SK-N-SH treated with all-trans-retinoic acid at 6 μM for 48 hours (cell line): ENCODE measurements around the gene ENDOV.
"Not testable (repeated sequence)": the region's sequence is repeated elsewhere in the genome, so short reads cannot be mapped to it uniquely, and the experiment has no call there.

Source experiments
- ATAC-seq: fragments of 200-7000 bp; cut with Tn5 transposase; 3 replicates; pipeline ENCODE4 v1.9.1; 2020; ENCODE audit warnings: mild to moderate bottlenecking, moderate library complexity
- ARNTL ChIP-seq: fragments of 450-650 bp; formaldehyde crosslinking; IDR thresholded peaks from 2 replicates; pipeline ENCODE4 v1.5.0; 2020; ENCODE audit warnings: low read depth, mild to moderate bottlenecking, moderate library complexity, borderline replicate concordance
- BACH2 ChIP-seq: fragments of 250-450 bp; sonication (Bioruptor Pico); IDR thresholded peaks from 2 replicates; pipeline ENCODE4 v1.9.0; 2021; ENCODE audit warnings: mild to moderate bottlenecking, borderline replicate concordance
- CREB5 ChIP-seq: fragments of 250-450 bp; sonication (Bioruptor Pico); IDR thresholded peaks from 2 replicates; pipeline ENCODE4 v1.5.1; 2020; ENCODE audit warnings: low read depth, mild to moderate bottlenecking, moderate library complexity
- CSDC2 ChIP-seq: fragments of 250-450 bp; sonication (Bioruptor Pico); IDR thresholded peaks from 2 replicates; pipeline ENCODE4 v1.5.0; 2020; ENCODE audit warnings: mild to moderate bottlenecking, moderate library complexity
- CSRNP3 ChIP-seq: fragments of 250-450 bp; sonication (Bioruptor Pico); IDR thresholded peaks from 2 replicates; pipeline ENCODE4 v1.5.1; 2021; ENCODE audit warnings: mild to moderate bottlenecking, moderate library complexity
- ESRRG ChIP-seq: fragments of 250-450 bp; sonication (Bioruptor Pico); IDR thresholded peaks from 2 replicates; pipeline ENCODE4 v1.6.1; 2021; ENCODE audit warnings: mild to moderate bottlenecking
- GLIS3 ChIP-seq: fragments of 250-450 bp; sonication (Bioruptor Pico); IDR thresholded peaks from 2 replicates; pipeline ENCODE4 v1.5.0; 2020; ENCODE audit warnings: mild to moderate bottlenecking, moderate library complexity
- PATZ1 ChIP-seq: fragments of 250-450 bp; sonication (Bioruptor Pico); IDR thresholded peaks from 2 replicates; pipeline ENCODE4 v1.8.0; 2020; ENCODE audit warnings: mild to moderate bottlenecking, moderate library complexity, borderline replicate concordance
- PPARA ChIP-seq: fragments of 250-450 bp; sonication (Bioruptor Pico); IDR thresholded peaks from 2 replicates; pipeline ENCODE4 v1.5.0; 2020; ENCODE audit warnings: mild to moderate bottlenecking, borderline replicate concordance
- RARB ChIP-seq: fragments of 250-450 bp; sonication (Bioruptor Pico); IDR thresholded peaks from 2 replicates; pipeline ENCODE4 v1.8.0; 2021; ENCODE audit warnings: mild to moderate bottlenecking, moderate library complexity
- SNAI2 ChIP-seq: fragments of 250-450 bp; sonication (Bioruptor Pico); IDR thresholded peaks from 2 replicates; pipeline ENCODE4 v1.5.0; 2020; ENCODE audit warnings: mild to moderate bottlenecking, moderate library complexity
- TOX ChIP-seq: fragments of 250-450 bp; sonication (Bioruptor Pico); IDR thresholded peaks from 2 replicates; pipeline ENCODE4 v1.8.0; 2021; ENCODE audit warnings: mild to moderate bottlenecking, moderate library complexity, borderline replicate concordance
- ZC3H10 ChIP-seq: fragments of 250-450 bp; sonication (Bioruptor Pico); IDR thresholded peaks from 2 replicates; pipeline ENCODE4 v1.5.1; 2021; ENCODE audit warnings: mild to moderate bottlenecking, moderate library complexity
- ZFP3 ChIP-seq: fragments of 250-450 bp; sonication (Bioruptor Pico); IDR thresholded peaks from 2 replicates; pipeline ENCODE4 v1.5.0; 2020; ENCODE audit warnings: mild to moderate bottlenecking, moderate library complexity
- ZFP30 ChIP-seq: fragments of 450-650 bp; formaldehyde crosslinking; IDR thresholded peaks from 2 replicates; pipeline ENCODE4 v1.5.0; 2022; ENCODE audit warnings: mild to moderate bottlenecking, moderate library complexity
- ZNF565 ChIP-seq: fragments of 450-650 bp; formaldehyde crosslinking; conservative IDR thresholded peaks from 2 replicates; pipeline ENCODE4 v1.5.0; 2020; ENCODE audit warnings: low read depth, mild to moderate bottlenecking, moderate library complexity
- ZNF70 ChIP-seq: fragments of 450-650 bp; formaldehyde crosslinking; IDR thresholded peaks from 2 replicates; pipeline ENCODE4 v1.5.0; 2020; ENCODE audit warnings: mild to moderate bottlenecking, moderate library complexity
- ZNF8 ChIP-seq: fragments of 450-650 bp; formaldehyde crosslinking; IDR thresholded peaks from 2 replicates; pipeline ENCODE4 v1.5.0; 2020; ENCODE audit warnings: mild to moderate bottlenecking, moderate library complexity
- TF ChIP-seq, protein P1 (sequence below): fragments of 250-450 bp; sonication (Bioruptor Pico); IDR thresholded peaks from 2 replicates; pipeline ENCODE4 v1.8.0; 2021; ENCODE audit warnings: low read depth, mild to moderate bottlenecking, moderate library complexity, borderline replicate concordance

ENDOV gene

GRCh38 chr17:80397034-80397387, 18.0 kb upstream of the ENDOV start:
- TF ChIP-seq ZNF8 (CRISPR knock-in tag) = no peak
- peak; percentile 25; the same call in 1 of the 3 replicates for ATAC-seq

GRCh38 chr17:80397686-80398085, 17.3 kb upstream of the ENDOV start:
- no peak; the same call in 2 of the 3 replicates for ATAC-seq
- no peak for TF ChIP-seq CREB5 (CRISPR knock-in tag)
- TF ChIP-seq ARNTL (CRISPR knock-in tag) = no peak
- no peak for TF ChIP-seq PATZ1
- TF ChIP-seq CSRNP3 (CRISPR knock-in tag) = no peak
- TF ChIP-seq BACH2 (CRISPR knock-in tag) = no peak
- TF ChIP-seq ESRRG (CRISPR knock-in tag) = no peak
- no peak for TF ChIP-seq RARB
- no peak for TF ChIP-seq CSDC2 (CRISPR knock-in tag)
- no peak for TF ChIP-seq GLIS3 (CRISPR knock-in tag)
- TF ChIP-seq TOX (CRISPR knock-in tag) = no peak
- TF ChIP-seq ZFP30 (CRISPR knock-in tag) = no peak
- TF ChIP-seq ZNF565 (CRISPR knock-in tag) = no peak
- no peak for TF ChIP-seq PPARA
- TF ChIP-seq SNAI2 = no peak
- TF ChIP-seq, protein P1, sequence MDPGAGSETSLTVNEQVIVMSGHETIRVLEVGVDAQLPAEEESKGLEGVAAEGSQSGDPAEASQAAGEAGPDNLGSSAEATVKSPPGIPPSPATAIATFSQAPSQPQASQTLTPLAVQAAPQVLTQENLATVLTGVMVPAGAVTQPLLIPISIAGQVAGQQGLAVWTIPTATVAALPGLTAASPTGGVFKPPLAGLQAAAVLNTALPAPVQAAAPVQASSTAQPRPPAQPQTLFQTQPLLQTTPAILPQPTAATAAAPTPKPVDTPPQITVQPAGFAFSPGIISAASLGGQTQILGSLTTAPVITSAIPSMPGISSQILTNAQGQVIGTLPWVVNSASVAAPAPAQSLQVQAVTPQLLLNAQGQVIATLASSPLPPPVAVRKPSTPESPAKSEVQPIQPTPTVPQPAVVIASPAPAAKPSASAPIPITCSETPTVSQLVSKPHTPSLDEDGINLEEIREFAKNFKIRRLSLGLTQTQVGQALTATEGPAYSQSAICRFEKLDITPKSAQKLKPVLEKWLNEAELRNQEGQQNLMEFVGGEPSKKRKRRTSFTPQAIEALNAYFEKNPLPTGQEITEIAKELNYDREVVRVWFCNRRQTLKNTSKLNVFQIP = no peak
- no peak for TF ChIP-seq ZNF8 (CRISPR knock-in tag)
- TF ChIP-seq ZC3H10 = no peak
- no peak for TF ChIP-seq ZNF70 (CRISPR knock-in tag)
- TF ChIP-seq, all 23 proteins: peak for 0

GRCh38 chr17:80401086-80401485, 13.9 kb upstream of the ENDOV start:
- not testable (repeated sequence) for ATAC-seq

GRCh38 chr17:80402102-80402501, 12.9 kb upstream of the ENDOV start:
- not testable (repeated sequence) for ATAC-seq

DNA sequence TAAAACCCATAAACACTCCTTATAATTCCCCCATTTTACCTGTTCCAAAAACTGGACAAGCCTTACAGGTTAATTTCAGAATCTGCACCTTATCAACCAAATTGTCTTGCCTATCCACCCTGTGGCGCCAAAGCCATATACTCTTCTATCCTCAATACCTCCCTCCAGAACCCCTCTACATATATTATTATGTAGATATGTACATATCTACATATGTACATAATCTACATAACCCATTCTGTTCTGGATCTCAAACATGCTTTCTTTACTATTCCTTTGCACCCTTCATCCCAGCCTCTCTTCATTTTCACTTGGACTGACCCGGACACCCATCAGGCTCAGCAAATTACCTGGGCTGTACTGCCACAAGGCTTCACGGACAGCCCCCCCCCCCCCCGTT, 12.0 kb upstream of the ENDOV start:
- no peak for ATAC-seq
- TF ChIP-seq ZFP3 (CRISPR knock-in tag) (no peak), CREB5 (CRISPR knock-in tag) (no peak), ZNF70 (CRISPR knock-in tag) (no peak), RARB (no peak), TOX (CRISPR knock-in tag) (no peak), BACH2 (CRISPR knock-in tag) (no peak), PPARA (no peak), ZNF565 (CRISPR knock-in tag) (no peak), PATZ1 (no peak), ZC3H10 (no peak), GLIS3 (CRISPR knock-in tag) (no peak)
- TF ChIP-seq, all 23 proteins: peak for 0
